GM12878 (cell line): ENCODE measurements around the gene DHX40. TPM values are rescaled to one million over a fixed set of nuclear protein-coding genes. Genes with fewer than 3 reads are reported as not detected.

Experiments
- ATAC-seq: fragments of 200-7000 bp; cut with Tn5 transposase; 3 replicates; pipeline ENCODE4 v1.9.1; 2020; ENCODE audit warnings: mild to moderate bottlenecking, moderate library complexity
- BruUV-seq: library from RNA; stranded (reverse); fragments of 400-500 nt; replicated peaks from 2 replicates; lab custom pipeline; 2021; lab: Mats Ljungman, UMichigan
- CTCF ChIA-PET: fragments of 300-600 bp; sonication (Branson Sonifier 250); formaldehyde crosslinking; extraction: SDS; loops from one replicate; lab custom pipeline; 2021; ENCODE audit warnings: inconsistent platforms; lab: Yijun Ruan, JAX
- POLR2A ChIA-PET: fragments of 350-600 bp; formaldehyde crosslinking; extraction: SDS; loops from one replicate; lab custom pipeline; 2021; ENCODE audit warnings: inconsistent platforms; lab: Charles Lee
- RAD21 ChIA-PET: fragments of 300-600 bp; sonication (Branson Sonifier 250); formaldehyde crosslinking; loops from one replicate; lab custom pipeline; 2023; ENCODE audit warnings: antibody characterized with exemption; ENCODE audit not compliant: unreplicated experiment; lab: Charles Lee
- SMC1A ChIA-PET: fragments of 300-600 bp; sonication (Branson Sonifier 250); formaldehyde crosslinking; loops from one replicate; lab custom pipeline; 2023; ENCODE audit not compliant: unreplicated experiment, uncharacterized antibody; lab: Charles Lee
- DNase-seq: peaks from one replicate; pipeline ENCODE4 v3.0.0-alpha.2; 2011; ENCODE audit warnings: low read depth, low spot score
- FAIRE-seq: peaks from 3 replicates; lab custom pipeline; 2011; peaks lifted over from hg19 to GRCh38; lab: Jason Lieb, UNC
- H2AFZ ChIP-seq: 2 replicates; pipeline ENCODE4 v1.6.0; 2011; ENCODE audit warnings: low read depth, low read length, control low read depth; ENCODE audit not compliant: control insufficient read depth
- H3K27ac ChIP-seq: 2 replicates; pipeline ENCODE4 v1.5.1; 2011; ENCODE audit warnings: control low read depth; ENCODE audit not compliant: control insufficient read depth, insufficient read depth
- H3K27me3 ChIP-seq, 2 experiments: replicated peaks in 1 of 2; 2 replicates each; pipeline versions ENCODE4 v1.6.0 to v1.6.1; 2011; ENCODE audit warnings: low read length in 1 of 2; ENCODE audit not compliant: control insufficient read depth in 2 of 2, insufficient read depth in 2 of 2
- H3K36me3 ChIP-seq, 2 experiments: 2 replicates each; pipeline ENCODE4 v1.5.1; 2011; ENCODE audit warnings: low read length in 1 of 2; ENCODE audit not compliant: control insufficient read depth in 2 of 2, insufficient read depth in 2 of 2
- H3K4me1 ChIP-seq: 2 replicates; pipeline ENCODE4 v1.6.1; 2011; ENCODE audit warnings: mild to moderate bottlenecking, low read length, moderate library complexity, mixed read lengths; ENCODE audit not compliant: control insufficient read depth, insufficient read depth
- H3K4me2 ChIP-seq: 2 replicates; pipeline ENCODE4 v1.6.0; 2011; ENCODE audit warnings: control low read depth; ENCODE audit not compliant: control insufficient read depth, insufficient read depth
- H3K4me3 ChIP-seq: fragments of 200-600 bp; sonication (generic); 2 replicates; pipeline ENCODE4 v1.5.1; 2016
- H3K79me2 ChIP-seq: 2 replicates; pipeline ENCODE4 v1.6.0; 2011; ENCODE audit warnings: low read length; ENCODE audit not compliant: control insufficient read depth, insufficient read depth
- H3K9ac ChIP-seq: 2 replicates; pipeline ENCODE4 v1.8.0; 2011; ENCODE audit warnings: low read length, control low read depth, mixed read lengths; ENCODE audit not compliant: control insufficient read depth, insufficient read depth
- H3K9me3 ChIP-seq: replicated peaks from 3 replicates; pipeline ENCODE4 v1.5.1; 2011; ENCODE audit warnings: mild to moderate bottlenecking, low read length; ENCODE audit not compliant: control insufficient read depth, insufficient read depth
- H4K20me1 ChIP-seq: 2 replicates; pipeline ENCODE4 v1.6.0; 2011; ENCODE audit not compliant: control insufficient read depth, insufficient read depth
- ASH2L ChIP-seq: fragments of 300-600, 200-600 bp; sonication (generic); IDR thresholded peaks from 2 replicates; pipeline ENCODE4 v1.6.1; 2017; ENCODE audit warnings: low read depth, mild to moderate bottlenecking, borderline replicate concordance
- CEBPZ ChIP-seq: fragments of 150-350 bp; IDR thresholded peaks from 2 replicates; pipeline ENCODE4 v1.6.1; 2016; ENCODE audit warnings: low read depth, low read length
- IKZF1 ChIP-seq: fragments of 450-650 bp; conservative IDR thresholded peaks from 2 replicates; pipeline ENCODE4 v1.6.1; 2017; ENCODE audit warnings: antibody characterized with exemption, mild to moderate bottlenecking
- KLF5 ChIP-seq: fragments of 450-650 bp; IDR thresholded peaks from 2 replicates; pipeline ENCODE4 v1.6.1; 2014; ENCODE audit warnings: mild to moderate bottlenecking; ENCODE audit not compliant: partially characterized antibody
- MEF2A ChIP-seq: IDR thresholded peaks from 2 replicates; pipeline ENCODE4 v1.6.1; 2011; ENCODE audit warnings: low read depth, mild to moderate bottlenecking, low read length, moderate library complexity; ENCODE audit not compliant: insufficient read depth
- MXI1 ChIP-seq: fragments of 150-350 bp; IDR thresholded peaks from 2 replicates; pipeline ENCODE4 v1.6.1; 2011; ENCODE audit warnings: low read depth, mild to moderate bottlenecking, inconsistent platforms, low read length, improper control_type of control experiment
- POLR2AphosphoS5 ChIP-seq: IDR thresholded peaks from 2 replicates; pipeline ENCODE4 v1.6.1; 2011; ENCODE audit warnings: mild to moderate bottlenecking, low read length, inconsistent platforms
- POU2F2 ChIP-seq: IDR thresholded peaks from 3 replicates; pipeline ENCODE4 v1.6.1; 2011; ENCODE audit warnings: low read depth, mild to moderate bottlenecking, low read length, borderline replicate concordance
- RBBP5 ChIP-seq: fragments of 200-600 bp; sonication (generic); conservative IDR thresholded peaks from 2 replicates; pipeline ENCODE4 v1.6.1; 2016
- RCOR1 ChIP-seq: conservative IDR thresholded peaks from 2 replicates; pipeline ENCODE4 v1.6.1; 2012; ENCODE audit warnings: low read depth, low read length, improper control_type of control experiment
- SKIL ChIP-seq: fragments of 450-650 bp; IDR thresholded peaks from 2 replicates; pipeline ENCODE4 v1.6.1; 2017; ENCODE audit warnings: mild to moderate bottlenecking, low read depth, inconsistent platforms; ENCODE audit not compliant: poor library complexity, severe bottlenecking
- TCF12 ChIP-seq: IDR thresholded peaks from 2 replicates; pipeline ENCODE4 v1.6.1; 2011; ENCODE audit warnings: low read depth, mild to moderate bottlenecking, low read length
- ZNF592 ChIP-seq: fragments of 450-650 bp; IDR thresholded peaks from 2 replicates; pipeline ENCODE4 v1.6.1; 2017; ENCODE audit warnings: mild to moderate bottlenecking, moderate library complexity
- ZSCAN29 ChIP-seq: fragments of 450-650 bp; IDR thresholded peaks from 2 replicates; pipeline ENCODE4 v1.6.1; 2017; ENCODE audit warnings: mild to moderate bottlenecking, moderate library complexity
- WGBS: methylation state at CpG from one replicate; pipeline ENCODE4 v1.1.6; 2016; ENCODE audit warnings: low lambda C conversion rate; ENCODE audit not compliant: insufficient replicate concordance, insufficient coverage; ENCODE audit errors: missing lambda C conversion rate; 5-methylcytosine and 5-hydroxymethylcytosine counted together
- in situ Hi-C: fragments of 300-500 bp; cut with MboI; formaldehyde crosslinking; loops from 9 replicates; pipeline ENCODE4 v1.14.3; 2018; ENCODE audit warnings: mixed read lengths
- intact Hi-C: fragments of 100-400 bp; cut with micrococcal nuclease; formaldehyde crosslinking; loops from one replicate; pipeline ENCODE4 v1.14.2; 2022; ENCODE audit not compliant: unreplicated experiment
- polyA plus RNA-seq, 11 experiments: library from polyadenylated mRNA; depleted of rRNA in 4 of 11; unstranded in 6 of 11; stranded (reverse) in 5 of 11; fragments of >200 nt; fragmentation: Nextera tagmentation in 4 of 11; fragmentation: Illumina TruSeq in 1 of 11; extraction: Ambion mirVana in 4 of 11; extraction: Trizol in 1 of 11; gene quantifications; 1 replicate in 1 of 11; 2 replicates in 10 of 11; pipeline versions ENCODE4 v1.2.1 to v1.2.3, GENCODE V29; 2011 to 2016; ENCODE audit warnings: inconsistent platforms in 2 of 11, missing spikeins in 2 of 11, low read depth in 1 of 11
- total RNA-seq, 4 experiments: library from RNA; depleted of rRNA in 3 of 4; stranded (reverse); fragments of >200 nt in 3 of 4; fragmentation: Illumina TruSeq in 1 of 4; extraction: Trizol in 1 of 4; gene quantifications; 2 replicates each; pipeline versions ENCODE4 v1.2.1 to v1.2.3, GENCODE V29; 2013 to 2021

Gene DHX40
- total and polyA plus RNA-seq, 10 of the 15 experiments (the other 5 are each of a cell fraction or from before 2014, with no cell fraction given), result 4.8 to 29.2 (median 12.0) TPM

- no peaks in the 10 kb centered on the region for H4K20me1 ChIP-seq
- no peak for ATAC-seq
- no peak overlapping the region for H3K27ac ChIP-seq
- 51% methylated on average over 2 of the region's 4 CpGs for WGBS
- POLR2A ChIA-PET, result no interaction called here
- SMC1A ChIA-PET, result no interaction called here
- no peak for DNase-seq
- CTCF ChIA-PET, result interaction anchor here (0.7 kb wide), 1 partner anchor 1586 kb away, joined by 4 read pairs; no protein-coding TSS in a partner anchor
- H3K79me2 ChIP-seq, result no peaks in the 10 kb centered on the region
- no peaks in the 10 kb centered on the region for H3K9me3 ChIP-seq
- no TSS peak for BruUV-seq
- H3K36me3 ChIP-seq, result no peaks in the 10 kb centered on the region
- in situ Hi-C loops, result no loop called here
- H2AFZ ChIP-seq, result no peak overlapping the region
- FAIRE-seq, result no peak
- intact Hi-C loops, result no loop called here
- H3K4me3 ChIP-seq, result no peak overlapping the region
- RAD21 ChIA-PET, result no interaction called here
- no peak for TF ChIP-seq POLR2AphosphoS5
- no peak for TF ChIP-seq CEBPZ
- no peak for TF ChIP-seq SKIL
- no peak for TF ChIP-seq TCF12
- no peak for TF ChIP-seq POU2F2
- no peak for TF ChIP-seq MXI1
- TF ChIP-seq ZSCAN29, result no peak
- TF ChIP-seq IKZF1, result no peak
- no peak for TF ChIP-seq RCOR1
- no peak for TF ChIP-seq MEF2A
- no peak for TF ChIP-seq ASH2L
- no peak for TF ChIP-seq RBBP5
- no peak for TF ChIP-seq ZNF592
- no peak for TF ChIP-seq KLF5
- TF ChIP-seq, all 136 proteins: peak for 0
- H3K4me2 ChIP-seq, result no peak overlapping the region
- no peaks in the 10 kb centered on the region for H3K4me1 ChIP-seq
- no peaks in the 10 kb centered on the region; a peak in 1 of 4 replicates for H3K27me3 ChIP-seq
- H3K9ac ChIP-seq, result no peak overlapping the region
Measured at GRCh38 chr17:59550703-59551102, 14.7 kb upstream of the DHX40 start.
